GM18508 (cell line): ENCODE measurements around the gene PLXNC1.
A peak's percentile ranks its signal among the peaks of the same experiment; 100 is the strongest.

Source experiments
- ATAC-seq: cut with Tn5 transposase; IDR thresholded peaks from one replicate; pipeline ENCODE4 v1.9.1; 2021; ENCODE audit warnings: moderate number of reproducible peaks; ENCODE audit not compliant: insufficient read depth, unreplicated experiment

Gene PLXNC1

DNA sequence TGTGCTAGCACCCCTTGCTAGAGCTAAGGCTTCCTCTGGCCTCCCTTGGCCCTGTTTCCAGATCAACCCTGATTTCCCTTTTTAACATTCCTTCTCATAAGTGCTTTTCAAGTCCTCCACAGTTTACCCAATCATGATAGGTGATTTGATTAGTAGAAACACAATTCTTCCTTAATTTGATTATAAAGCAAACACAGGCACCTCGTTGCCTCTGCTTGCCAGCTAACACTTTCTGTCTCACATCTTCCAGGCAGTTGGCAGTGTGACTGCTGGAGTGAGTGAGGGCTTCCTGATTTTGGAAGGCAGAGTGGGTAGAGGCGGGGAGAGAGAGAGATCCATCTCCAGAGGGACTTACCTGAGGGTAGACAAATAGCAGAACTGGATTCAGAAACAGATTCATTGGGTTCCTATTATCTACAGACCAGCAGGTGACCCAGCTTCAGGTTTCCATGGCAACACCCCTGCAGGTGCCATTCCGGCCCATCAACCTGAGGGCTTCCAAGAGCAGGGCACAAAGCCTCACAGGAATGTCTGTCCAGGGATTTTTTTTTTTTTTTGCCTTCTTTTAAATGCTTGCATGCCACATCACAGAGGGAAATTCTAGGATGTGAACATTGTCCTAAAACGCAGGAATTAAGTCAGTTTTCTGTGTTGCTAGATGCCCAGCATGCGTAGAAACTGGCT lies 77.7 kb downstream of the PLXNC1 start:
- no peak for ATAC-seq

DNA sequence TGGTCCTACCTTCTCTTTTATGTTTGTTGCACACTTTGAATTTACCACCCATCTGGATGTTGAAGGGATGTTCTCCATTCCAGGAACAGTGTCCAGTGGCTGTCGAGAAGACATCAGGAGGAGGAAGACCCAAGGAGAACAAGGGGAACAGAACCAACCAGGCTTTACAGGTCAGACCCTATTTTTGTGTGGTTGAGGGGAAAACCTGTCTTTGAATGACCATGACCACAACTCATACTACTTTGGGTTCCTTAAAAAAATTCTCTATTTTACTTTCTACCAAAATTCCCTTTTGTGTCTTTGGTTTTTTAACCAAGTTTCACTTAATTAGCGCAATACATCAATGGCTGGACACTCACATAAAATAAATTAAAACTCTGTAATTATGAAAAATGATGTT lies 78.7 kb downstream of the PLXNC1 start:
- peak; percentile 46 for ATAC-seq

DNA sequence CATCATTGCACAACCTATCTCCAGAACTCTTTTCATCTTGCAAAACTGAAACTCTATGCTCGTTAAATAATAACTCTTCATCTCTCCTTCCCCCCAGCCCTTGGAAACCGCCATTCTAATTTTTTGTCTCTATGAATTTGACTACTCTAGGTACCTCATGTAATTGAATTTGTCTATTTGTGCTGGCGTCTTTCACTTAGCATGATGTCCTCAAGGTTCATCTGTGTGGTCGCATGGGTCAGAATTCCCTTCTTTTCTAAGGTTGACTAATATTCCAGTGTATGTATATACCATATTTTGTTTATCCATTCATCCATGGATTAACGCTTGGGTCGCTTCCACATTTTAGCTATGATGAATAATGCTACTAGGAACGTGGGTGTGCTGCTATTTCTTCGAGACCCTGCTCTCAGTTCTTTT lies 80.1 kb downstream of the PLXNC1 start:
- ATAC-seq, result no peak

DNA sequence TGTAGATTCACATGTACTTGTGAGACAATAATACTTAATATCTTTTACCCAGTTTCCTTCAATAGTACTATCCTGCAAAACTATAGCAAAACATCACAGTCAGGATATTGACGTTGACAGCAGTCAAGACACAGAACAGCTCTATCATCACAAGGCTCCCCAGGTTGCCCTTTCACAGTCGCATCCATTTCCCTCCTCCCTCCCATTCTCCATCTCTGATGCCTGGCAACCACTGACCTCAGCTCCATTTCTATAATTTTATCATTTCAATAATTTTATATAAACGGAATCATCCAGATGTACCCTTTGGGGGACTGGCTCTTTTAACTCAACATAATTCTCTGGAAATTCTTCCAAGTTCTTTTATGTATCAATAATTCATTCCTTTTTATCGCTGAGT lies 81.5 kb downstream of the PLXNC1 start:
- ATAC-seq, result no peak

DNA sequence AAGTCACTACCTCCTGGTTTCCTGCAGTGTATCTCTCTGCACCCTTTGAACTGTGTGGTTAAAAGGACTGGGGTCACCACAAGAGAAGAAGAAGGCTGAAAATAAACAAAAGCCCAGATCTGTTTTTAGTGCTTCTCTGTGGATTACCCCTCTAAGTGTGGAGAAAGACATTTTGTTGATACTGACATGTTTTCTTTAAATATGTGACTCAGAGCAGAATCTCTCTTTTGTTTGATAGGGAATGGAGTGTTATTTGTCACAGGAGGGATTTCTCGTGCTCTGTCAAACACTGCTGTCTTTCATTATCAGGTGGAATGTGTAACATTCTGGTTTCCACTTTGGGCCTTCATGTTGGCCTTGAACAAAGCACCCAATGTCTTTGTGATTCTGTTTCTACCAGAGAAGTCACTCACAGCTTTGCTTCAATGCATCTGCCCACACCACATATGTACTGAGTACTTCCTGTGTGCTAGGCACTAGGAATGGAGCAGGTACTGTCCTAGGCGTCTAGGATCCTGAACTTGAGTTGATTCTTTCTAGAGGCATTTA lies 82.1 kb downstream of the PLXNC1 start:
- no peak for ATAC-seq

DNA sequence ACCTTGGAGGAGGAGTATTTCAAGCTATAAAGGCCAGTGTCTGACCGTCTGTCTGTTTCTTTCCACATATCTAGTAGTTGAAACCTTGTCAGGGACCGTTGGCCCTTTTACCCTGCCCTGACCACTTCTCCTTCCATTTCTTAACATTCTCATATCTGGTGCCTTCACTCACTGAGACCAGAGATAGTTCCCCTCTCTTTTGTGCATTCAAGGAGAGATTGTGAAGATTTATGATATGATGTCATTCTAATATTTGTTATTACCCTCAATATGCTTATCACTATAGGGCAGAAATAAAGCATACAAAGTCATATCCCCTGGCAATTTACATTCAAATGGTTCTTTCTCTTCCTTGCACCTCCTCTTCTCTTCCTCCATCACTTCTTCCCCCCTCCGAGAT lies 83.3 kb downstream of the PLXNC1 start:
- no peak for ATAC-seq

DNA sequence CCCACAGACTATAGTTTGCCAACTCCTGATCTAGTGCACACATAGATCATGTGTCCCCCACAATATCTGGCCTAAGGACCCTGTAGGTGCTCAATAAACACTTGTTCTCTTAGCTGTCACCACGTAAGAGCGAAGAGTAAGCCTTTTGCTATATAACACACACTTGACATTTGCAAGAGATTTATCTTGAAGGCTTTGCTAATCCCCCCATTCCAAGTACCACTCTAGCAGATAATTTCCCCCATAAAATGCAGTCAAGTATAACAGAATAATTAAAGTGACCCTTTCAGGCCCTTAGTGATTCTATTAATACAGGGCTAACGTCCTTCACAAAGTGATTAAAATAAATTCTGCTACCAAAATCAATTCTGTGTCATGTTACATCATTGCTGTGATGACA lies 87.5 kb downstream of the PLXNC1 start:
- ATAC-seq, result no peak

DNA sequence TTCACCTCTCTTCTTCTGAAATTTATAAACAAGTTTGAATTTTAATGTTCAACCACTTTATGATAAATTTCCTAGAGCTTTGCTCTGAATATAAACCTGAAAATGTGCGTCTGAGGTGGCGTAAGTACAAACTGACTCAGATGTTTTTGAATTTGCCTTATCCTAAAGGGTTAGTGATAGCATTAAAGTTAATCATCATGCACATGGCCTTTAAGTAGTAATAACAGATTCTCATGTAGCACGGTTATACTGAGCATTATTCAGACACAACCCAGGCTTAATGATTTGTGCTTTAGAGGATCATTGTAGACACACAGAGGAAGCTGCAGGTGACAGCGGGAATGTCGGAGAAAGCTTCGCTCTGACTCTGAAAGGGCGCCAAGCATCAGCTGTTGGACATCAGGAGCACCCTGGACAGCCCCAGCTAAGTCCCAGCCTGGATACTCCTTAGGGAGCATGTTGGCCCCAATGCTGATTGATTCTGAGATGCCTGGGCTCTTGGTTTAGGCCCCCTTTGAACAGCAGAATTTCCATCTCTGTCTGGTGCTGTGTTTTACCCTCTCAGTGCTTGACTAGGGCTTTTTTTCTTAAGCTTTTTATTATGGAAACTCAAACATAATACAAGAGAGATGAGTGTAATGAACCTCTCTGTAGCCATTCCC lies 91.1 kb downstream of the PLXNC1 start:
- no peak for ATAC-seq

DNA sequence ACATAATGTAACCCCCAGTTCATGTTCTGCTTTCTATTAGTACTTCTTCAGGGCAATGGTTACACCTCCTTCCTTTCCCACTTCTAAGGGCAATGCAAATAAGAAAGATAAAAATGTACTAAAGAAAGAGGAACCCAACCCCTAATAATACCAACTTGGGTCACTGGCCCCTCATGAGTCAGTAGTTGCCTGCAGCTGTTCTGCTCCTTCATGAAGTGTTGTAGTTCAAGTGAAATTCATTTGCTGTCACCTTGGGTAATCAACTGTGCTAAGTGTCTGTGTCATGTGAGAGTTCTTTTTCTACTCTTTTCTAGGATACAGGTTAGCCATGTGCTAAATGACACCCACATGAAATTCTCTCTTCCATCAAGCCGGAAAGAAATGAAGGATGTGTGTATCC lies 91.8 kb downstream of the PLXNC1 start:
- ATAC-seq, result peak; percentile 76

DNA sequence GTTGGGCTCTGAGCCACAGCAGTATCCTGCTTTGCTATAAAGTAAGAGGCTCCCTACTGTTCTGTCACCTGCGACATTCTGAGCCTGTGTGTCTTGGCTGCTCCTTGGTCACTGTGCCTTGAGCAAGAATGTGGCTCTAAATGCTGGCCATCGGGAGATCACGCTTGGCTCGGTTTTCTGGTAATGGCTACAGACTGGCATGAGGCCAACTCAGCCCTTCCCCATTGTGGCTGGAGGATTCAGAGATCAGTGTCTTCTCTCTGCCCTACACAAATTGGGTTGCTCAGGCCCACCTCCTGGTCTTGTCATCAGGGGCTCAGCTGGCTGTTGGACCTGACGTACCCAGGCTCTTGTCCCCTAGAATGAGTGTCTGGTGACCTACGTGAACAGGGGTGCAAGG lies 94.5 kb downstream of the PLXNC1 start:
- no peak for ATAC-seq

DNA sequence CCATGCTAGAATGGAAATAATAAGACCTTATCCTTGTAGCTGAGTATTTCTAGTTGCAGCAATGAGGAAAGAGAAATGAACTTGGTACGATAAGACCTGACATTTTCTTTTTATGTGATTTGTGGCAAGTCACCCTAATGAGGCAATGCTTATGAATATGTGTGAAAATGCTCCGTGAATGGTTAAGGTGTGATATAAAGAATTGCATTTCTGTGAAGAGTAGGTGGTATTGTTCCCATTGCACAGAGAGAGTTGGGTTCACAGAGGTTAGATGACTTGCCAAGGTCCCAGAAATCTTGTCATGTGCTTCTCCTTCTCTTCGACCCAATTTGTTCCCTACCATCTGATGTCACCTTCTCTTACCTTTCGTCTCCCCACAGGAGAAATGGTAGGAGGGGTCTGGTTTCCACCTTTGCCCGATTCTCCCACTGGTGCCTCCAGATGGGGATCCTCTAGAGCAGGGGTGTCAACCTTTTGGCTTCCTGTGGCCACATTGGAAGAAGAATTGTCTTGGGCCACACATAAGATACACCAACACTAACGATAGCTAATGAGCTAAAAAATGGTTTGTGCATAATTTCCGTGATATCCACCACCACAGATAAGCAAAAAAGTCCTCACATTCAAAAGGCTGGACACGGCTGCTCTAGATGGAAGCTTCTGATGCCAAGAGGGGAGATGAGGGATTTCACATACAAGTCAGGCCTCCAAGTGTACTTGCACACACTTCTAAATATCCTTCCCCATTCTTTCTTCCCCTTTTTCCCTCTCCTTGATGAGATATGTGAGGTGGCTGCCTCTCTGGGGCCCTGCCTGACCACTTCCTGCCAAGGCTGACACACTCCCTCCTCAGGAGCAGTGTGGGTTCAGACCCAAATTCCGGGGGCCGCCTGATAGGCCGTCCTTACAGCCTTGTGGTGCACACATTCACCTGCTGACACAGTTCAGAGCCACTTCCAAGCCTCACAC lies 96.1 kb downstream of the PLXNC1 start:
- peak; percentile 53 for ATAC-seq

DNA sequence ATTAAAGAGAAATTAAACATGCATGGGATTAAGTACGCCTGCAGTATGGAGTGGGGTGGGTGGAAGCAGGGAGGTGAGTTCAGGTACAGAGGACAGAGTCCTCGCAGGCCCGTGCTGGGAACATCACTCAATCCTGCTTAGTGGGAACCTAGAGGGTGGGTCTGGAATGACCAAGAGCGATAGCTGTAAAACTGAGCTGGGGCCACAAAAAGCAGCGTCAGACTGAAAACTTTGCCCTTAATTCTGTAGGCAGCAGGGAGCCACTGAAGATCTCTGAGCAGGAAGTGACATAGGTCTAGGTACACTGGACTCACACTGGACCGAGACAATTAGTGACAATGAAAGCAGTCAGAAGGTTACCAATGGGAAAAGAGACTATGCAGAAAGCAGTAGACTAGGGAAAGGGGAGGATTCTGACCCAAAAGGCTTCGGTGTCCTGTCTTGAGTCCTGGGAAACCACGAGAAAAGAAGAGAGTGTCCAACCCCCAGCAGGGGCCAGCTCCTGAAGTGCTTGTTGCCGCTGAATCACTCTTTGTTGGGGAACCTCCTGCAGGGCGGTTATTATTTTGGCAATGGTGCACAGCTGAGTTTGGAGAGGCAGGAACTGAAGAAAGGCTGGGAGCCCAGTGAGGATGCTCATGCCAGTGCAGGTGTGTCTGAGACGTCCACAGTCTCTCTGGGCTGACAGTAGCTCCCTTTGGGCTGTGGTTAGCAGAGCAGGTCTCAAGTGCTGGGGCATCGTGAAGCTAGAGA lies 97.4 kb downstream of the PLXNC1 start:
- ATAC-seq, result no peak

DNA sequence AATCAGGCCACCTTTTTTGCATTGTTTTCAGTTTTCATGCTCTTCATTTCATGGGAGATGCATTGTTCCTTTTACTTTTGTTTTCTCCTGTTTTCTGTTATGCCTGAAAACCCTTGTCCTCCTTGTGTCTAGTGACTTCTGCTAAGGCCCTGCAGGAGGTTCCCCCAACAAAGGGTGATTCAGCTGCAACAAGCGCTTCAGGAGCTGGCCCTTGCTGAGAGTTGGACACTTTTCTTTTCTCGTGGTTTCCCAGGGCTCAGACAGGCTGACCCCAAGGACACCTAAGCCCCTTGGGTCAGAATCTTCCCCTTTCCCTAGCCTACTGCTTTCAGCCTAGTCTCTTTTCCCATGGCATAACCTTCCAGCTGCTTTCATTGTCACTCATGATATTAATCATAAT lies 98.9 kb downstream of the PLXNC1 start:
- no peak for ATAC-seq

DNA sequence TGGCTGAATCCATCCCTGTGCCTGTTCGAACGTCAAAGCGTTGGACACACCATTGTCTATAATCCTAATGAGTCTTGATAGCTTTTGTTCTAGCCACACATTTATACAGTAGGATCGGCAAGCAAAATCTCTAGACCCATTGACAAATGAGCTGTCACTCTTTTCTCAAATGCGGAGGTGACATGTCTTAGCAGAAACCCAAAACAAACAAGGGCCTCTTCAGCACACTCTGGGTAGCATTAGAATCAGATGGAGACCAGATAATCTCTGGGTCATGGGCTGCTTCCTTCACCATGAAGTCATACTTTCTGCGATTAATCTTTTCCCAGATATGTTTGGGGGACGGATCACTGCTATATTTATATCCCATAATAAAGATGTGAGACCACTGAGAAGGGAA lies 100.2 kb downstream of the PLXNC1 start:
- ATAC-seq, result no peak

DNA sequence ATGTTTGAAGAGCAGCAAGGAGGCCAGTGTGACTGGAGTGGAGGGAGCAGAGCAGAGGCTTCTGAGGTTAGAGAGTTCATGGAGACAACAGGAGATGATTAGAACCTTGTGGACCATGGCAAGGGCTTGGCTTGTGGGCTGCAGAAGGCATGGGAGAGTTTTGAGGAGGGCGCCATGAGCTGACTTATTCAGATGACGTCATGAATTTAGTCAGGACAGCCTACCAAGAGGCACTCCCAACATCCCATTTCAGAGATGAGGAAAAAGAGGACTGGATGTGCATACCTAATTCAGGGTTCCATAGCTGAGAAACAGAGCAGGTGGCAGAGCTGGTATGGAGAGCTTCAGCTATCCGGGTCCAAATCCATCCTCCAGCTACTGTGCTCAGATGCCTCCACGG lies 101.8 kb downstream of the PLXNC1 start:
- no peak for ATAC-seq

DNA sequence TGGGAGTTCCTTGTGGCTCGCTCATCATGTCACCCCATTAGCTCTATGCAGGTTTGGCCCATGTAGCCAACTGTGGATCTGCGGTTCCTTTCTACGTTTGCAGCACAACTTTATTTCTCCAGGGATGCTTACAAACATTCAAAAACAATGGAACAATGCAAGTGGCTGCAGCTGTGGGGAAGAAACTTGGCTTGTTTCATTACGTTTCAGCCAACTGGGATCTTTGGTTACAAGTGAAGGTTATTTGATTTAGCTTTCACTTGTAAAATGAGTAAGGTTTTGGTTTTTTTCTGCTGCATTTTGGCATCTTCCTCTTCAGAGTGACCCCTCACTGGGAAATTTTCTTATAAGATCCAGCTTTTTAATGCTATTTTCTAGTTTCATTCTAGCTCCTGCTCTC lies 105.9 kb downstream of the PLXNC1 start:
- no peak for ATAC-seq

DNA sequence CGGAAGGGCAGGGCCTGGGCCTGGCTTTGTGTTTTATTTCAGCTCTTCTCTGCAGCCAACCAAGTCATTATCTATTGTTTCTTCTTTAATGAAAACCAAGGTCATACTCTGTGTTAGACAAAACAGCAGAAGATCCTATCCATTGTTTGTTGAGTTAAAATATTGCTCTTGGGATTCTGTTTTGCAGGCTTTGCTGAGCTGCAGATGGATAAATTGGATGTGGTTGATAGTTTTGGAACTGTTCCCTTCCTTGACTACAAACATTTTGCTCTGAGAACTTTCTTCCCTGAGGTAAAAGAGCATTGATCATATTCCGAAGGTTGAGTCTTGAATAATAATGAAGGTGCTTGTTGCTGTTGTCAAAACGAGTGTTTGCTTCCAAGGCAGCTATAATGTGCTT lies 106.6 kb downstream of the PLXNC1 start:
- ATAC-seq, result no peak

DNA sequence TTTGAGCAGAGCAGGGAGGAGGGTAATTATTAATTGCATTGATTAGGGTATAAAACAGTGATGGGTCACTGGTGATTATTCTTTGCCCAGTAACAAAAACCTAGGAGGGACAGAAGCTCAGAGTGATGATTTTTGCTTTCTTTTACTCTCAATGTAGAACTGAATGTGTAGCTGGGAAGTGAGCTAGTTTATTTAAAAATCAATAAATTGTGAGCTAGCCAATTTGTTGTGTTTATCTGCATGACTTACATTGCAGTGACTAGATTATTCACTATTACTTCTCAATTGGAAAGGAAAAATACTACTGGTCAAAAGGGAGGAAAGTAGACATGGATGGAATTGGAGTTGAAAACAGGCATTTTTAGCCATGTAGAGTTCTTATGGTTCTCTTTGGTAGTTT lies 107.1 kb downstream of the PLXNC1 start:
- ATAC-seq, result no peak

DNA sequence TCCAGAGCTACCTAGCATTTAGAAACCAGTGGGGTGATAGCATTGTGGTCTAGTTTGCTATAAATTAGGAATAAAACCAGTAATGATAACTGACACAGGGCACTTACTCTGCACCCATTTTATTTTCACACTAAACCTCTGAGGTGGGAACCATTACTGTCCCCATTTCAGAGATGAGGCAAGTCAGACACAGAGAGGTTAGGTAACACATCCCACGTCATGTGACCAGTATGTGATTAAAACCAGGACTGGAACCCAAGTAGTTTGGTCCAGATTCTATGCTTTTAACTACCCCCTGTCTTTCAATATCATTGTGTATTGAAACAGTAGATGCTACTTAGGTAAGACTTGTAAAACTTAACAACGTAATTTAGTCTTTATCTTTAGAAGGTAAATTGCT lies 110.2 kb downstream of the PLXNC1 start:
- no peak for ATAC-seq

DNA sequence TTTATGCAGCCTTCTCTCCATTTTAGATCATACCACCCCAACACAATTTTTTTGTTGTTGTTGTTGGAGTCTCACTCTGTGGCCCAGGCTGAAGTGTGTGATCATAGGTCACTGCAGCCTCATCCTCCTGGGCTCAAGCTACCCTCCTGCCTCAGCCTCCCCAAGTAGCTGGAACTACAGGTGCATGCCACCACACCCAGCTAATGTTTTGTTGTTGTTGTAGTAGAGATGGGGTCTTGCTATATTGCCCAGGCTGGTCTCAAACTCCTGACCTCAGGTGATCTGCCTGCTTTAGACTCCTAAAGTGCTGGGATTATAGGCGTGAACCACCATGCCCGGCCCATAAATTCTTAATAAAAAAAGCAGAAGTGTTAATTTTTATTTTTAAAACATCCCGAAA lies 111.6 kb downstream of the PLXNC1 start:
- ATAC-seq, result no peak
